SK-N-SH treated with all-trans-retinoic acid at 6 μM for 48 hours (cell line): ENCODE data around the gene PBRM1.

Experiments used
- ATAC-seq: fragments of 200-7000 bp; cut with Tn5 transposase; 3 replicates; pipeline ENCODE4 v1.9.1; 2020; ENCODE audit warnings: mild to moderate bottlenecking, moderate library complexity
- ARNTL ChIP-seq: fragments of 450-650 bp; formaldehyde crosslinking; IDR thresholded peaks from 2 replicates; pipeline ENCODE4 v1.5.0; 2020; ENCODE audit warnings: low read depth, mild to moderate bottlenecking, moderate library complexity, borderline replicate concordance
- CSDC2 ChIP-seq: fragments of 250-450 bp; sonication (Bioruptor Pico); IDR thresholded peaks from 2 replicates; pipeline ENCODE4 v1.5.0; 2020; ENCODE audit warnings: mild to moderate bottlenecking, moderate library complexity
- ESRRG ChIP-seq: fragments of 250-450 bp; sonication (Bioruptor Pico); IDR thresholded peaks from 2 replicates; pipeline ENCODE4 v1.6.1; 2021; ENCODE audit warnings: mild to moderate bottlenecking
- GLIS3 ChIP-seq: fragments of 250-450 bp; sonication (Bioruptor Pico); IDR thresholded peaks from 2 replicates; pipeline ENCODE4 v1.5.0; 2020; ENCODE audit warnings: mild to moderate bottlenecking, moderate library complexity
- ISL1 ChIP-seq: fragments of 250-450 bp; sonication (Bioruptor Pico); IDR thresholded peaks from 2 replicates; pipeline ENCODE4 v2.1.2; 2022; ENCODE audit warnings: mild to moderate bottlenecking, moderate library complexity
- OSR1 ChIP-seq: fragments of 250-450 bp; sonication (Bioruptor Pico); IDR thresholded peaks from 2 replicates; pipeline ENCODE4 v1.8.0; 2022; ENCODE audit warnings: moderate library complexity, mild to moderate bottlenecking, inconsistent platforms
- PPARA ChIP-seq: fragments of 250-450 bp; sonication (Bioruptor Pico); IDR thresholded peaks from 2 replicates; pipeline ENCODE4 v1.5.0; 2020; ENCODE audit warnings: mild to moderate bottlenecking, borderline replicate concordance
- TOX ChIP-seq: fragments of 250-450 bp; sonication (Bioruptor Pico); IDR thresholded peaks from 2 replicates; pipeline ENCODE4 v1.8.0; 2021; ENCODE audit warnings: mild to moderate bottlenecking, moderate library complexity, borderline replicate concordance
- ZC3H10 ChIP-seq: fragments of 250-450 bp; sonication (Bioruptor Pico); IDR thresholded peaks from 2 replicates; pipeline ENCODE4 v1.5.1; 2021; ENCODE audit warnings: mild to moderate bottlenecking, moderate library complexity
- ZFP3 ChIP-seq: fragments of 250-450 bp; sonication (Bioruptor Pico); IDR thresholded peaks from 2 replicates; pipeline ENCODE4 v1.5.0; 2020; ENCODE audit warnings: mild to moderate bottlenecking, moderate library complexity
- ZFP30 ChIP-seq: fragments of 450-650 bp; formaldehyde crosslinking; IDR thresholded peaks from 2 replicates; pipeline ENCODE4 v1.5.0; 2022; ENCODE audit warnings: mild to moderate bottlenecking, moderate library complexity
- ZNF565 ChIP-seq: fragments of 450-650 bp; formaldehyde crosslinking; conservative IDR thresholded peaks from 2 replicates; pipeline ENCODE4 v1.5.0; 2020; ENCODE audit warnings: low read depth, mild to moderate bottlenecking, moderate library complexity
- ZNF8 ChIP-seq: fragments of 450-650 bp; formaldehyde crosslinking; IDR thresholded peaks from 2 replicates; pipeline ENCODE4 v1.5.0; 2020; ENCODE audit warnings: mild to moderate bottlenecking, moderate library complexity
- TF ChIP-seq, protein P1 (sequence below): fragments of 250-450 bp; sonication (Bioruptor Pico); IDR thresholded peaks from 2 replicates; pipeline ENCODE4 v1.5.1; 2021; ENCODE audit warnings: mild to moderate bottlenecking, moderate library complexity
- TF ChIP-seq, protein P2 (sequence below): fragments of 250-450 bp; sonication (Bioruptor Pico); IDR thresholded peaks from 2 replicates; pipeline ENCODE4 v1.5.0; 2020; ENCODE audit warnings: mild to moderate bottlenecking, moderate library complexity
- TF ChIP-seq, protein P3 (sequence below): fragments of 250-450 bp; sonication (Bioruptor Pico); IDR thresholded peaks from 2 replicates; pipeline ENCODE4 v1.8.0; 2020; ENCODE audit warnings: mild to moderate bottlenecking, moderate library complexity, borderline replicate concordance
- TF ChIP-seq, protein P4 (sequence below): fragments of 250-450 bp; sonication (Bioruptor Pico); IDR thresholded peaks from 2 replicates; pipeline ENCODE4 v1.8.0; 2021; ENCODE audit warnings: low read depth, mild to moderate bottlenecking, moderate library complexity, borderline replicate concordance
- TF ChIP-seq, protein P5 (sequence below): fragments of 250-450 bp; sonication (Bioruptor Pico); IDR thresholded peaks from 2 replicates; pipeline ENCODE4 v1.5.1; 2020; ENCODE audit warnings: low read depth, mild to moderate bottlenecking, moderate library complexity

Gene PBRM1

DNA sequence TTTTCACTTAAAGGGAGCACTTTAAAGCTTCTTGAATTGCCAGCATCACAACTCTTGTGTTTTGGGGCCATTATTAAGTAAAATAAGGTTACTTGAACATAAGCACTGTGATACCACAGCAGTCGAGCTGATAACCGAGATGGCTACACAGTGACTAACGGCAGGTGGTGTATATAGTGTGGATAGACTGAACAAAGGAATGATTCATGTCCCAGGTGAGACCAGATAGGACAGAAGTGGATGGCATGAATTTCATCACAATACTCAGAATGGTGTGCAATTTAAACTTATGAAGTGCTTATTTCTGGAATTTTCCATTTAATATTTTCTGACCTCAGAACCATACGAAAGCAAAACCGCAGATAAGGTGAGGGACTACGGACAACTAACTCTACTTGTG lies 40.2 kb downstream of the PBRM1 start:
- no peak for ATAC-seq
- no peak for TF ChIP-seq CSDC2 (CRISPR knock-in tag)
- no peak for TF ChIP-seq ZFP3 (CRISPR knock-in tag)
- TF ChIP-seq, protein P1, sequence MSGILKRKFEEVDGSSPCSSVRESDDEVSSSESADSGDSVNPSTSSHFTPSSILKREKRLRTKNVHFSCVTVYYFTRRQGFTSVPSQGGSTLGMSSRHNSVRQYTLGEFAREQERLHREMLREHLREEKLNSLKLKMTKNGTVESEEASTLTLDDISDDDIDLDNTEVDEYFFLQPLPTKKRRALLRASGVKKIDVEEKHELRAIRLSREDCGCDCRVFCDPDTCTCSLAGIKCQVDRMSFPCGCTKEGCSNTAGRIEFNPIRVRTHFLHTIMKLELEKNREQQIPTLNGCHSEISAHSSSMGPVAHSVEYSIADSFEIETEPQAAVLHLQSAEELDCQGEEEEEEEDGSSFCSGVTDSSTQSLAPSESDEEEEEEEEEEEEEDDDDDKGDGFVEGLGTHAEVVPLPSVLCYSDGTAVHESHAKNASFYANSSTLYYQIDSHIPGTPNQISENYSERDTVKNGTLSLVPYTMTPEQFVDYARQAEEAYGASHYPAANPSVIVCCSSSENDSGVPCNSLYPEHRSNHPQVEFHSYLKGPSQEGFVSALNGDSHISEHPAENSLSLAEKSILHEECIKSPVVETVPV (CRISPR knock-in tag), result no peak
- no peak for TF ChIP-seq ESRRG
- TF ChIP-seq, protein P2, sequence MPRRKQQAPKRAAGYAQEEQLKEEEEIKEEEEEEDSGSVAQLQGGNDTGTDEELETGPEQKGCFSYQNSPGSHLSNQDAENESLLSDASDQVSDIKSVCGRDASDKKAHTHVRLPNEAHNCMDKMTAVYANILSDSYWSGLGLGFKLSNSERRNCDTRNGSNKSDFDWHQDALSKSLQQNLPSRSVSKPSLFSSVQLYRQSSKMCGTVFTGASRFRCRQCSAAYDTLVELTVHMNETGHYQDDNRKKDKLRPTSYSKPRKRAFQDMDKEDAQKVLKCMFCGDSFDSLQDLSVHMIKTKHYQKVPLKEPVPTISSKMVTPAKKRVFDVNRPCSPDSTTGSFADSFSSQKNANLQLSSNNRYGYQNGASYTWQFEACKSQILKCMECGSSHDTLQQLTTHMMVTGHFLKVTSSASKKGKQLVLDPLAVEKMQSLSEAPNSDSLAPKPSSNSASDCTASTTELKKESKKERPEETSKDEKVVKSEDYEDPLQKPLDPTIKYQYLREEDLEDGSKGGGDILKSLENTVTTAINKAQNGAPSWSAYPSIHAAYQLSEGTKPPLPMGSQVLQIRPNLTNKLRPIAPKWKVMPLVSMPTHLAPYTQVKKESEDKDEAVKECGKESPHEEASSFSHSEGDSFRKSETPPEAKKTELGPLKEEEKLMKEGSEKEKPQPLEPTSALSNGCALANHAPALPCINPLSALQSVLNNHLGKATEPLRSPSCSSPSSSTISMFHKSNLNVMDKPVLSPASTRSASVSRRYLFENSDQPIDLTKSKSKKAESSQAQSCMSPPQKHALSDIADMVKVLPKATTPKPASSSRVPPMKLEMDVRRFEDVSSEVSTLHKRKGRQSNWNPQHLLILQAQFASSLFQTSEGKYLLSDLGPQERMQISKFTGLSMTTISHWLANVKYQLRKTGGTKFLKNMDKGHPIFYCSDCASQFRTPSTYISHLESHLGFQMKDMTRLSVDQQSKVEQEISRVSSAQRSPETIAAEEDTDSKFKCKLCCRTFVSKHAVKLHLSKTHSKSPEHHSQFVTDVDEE (CRISPR knock-in tag), result no peak
- no peak for TF ChIP-seq ZNF8 (CRISPR knock-in tag)
- TF ChIP-seq, protein P3, sequence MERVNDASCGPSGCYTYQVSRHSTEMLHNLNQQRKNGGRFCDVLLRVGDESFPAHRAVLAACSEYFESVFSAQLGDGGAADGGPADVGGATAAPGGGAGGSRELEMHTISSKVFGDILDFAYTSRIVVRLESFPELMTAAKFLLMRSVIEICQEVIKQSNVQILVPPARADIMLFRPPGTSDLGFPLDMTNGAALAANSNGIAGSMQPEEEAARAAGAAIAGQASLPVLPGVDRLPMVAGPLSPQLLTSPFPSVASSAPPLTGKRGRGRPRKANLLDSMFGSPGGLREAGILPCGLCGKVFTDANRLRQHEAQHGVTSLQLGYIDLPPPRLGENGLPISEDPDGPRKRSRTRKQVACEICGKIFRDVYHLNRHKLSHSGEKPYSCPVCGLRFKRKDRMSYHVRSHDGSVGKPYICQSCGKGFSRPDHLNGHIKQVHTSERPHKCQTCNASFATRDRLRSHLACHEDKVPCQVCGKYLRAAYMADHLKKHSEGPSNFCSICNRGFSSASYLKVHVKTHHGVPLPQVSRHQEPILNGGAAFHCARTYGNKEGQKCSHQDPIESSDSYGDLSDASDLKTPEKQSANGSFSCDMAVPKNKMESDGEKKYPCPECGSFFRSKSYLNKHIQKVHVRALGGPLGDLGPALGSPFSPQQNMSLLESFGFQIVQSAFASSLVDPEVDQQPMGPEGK, result no peak

DNA sequence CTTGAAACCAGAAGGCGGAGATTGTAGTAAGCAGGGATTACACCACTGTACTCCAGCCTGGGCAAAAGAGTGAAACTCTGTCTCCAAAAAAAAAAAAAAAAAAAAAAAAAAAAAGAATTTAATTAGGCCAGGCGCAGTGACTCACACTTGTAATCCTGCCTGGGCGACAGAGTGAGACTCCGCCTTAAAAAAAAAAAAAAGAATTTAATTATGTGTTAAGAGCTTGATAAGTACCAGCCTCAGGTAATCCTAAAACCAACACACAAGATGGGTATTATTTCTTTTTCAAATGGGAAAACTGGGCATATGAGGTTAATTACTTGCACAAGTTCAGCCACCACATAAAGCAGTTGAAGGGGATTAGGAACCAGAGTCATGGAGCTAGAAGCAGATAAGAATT lies 49.0 kb downstream of the PBRM1 start:
- TF ChIP-seq, protein P3, result no peak
- TF ChIP-seq ZFP3 (CRISPR knock-in tag) (no peak), CSDC2 (CRISPR knock-in tag) (no peak), OSR1 (CRISPR knock-in tag) (no peak), GLIS3 (CRISPR knock-in tag) (no peak), ISL1 (CRISPR knock-in tag) (no peak), PPARA (no peak), ARNTL (no peak), TOX (CRISPR knock-in tag) (no peak), ZC3H10 (no peak), ZFP30 (CRISPR knock-in tag) (no peak), ZNF565 (CRISPR knock-in tag) (no peak)
- TF ChIP-seq, protein P4, sequence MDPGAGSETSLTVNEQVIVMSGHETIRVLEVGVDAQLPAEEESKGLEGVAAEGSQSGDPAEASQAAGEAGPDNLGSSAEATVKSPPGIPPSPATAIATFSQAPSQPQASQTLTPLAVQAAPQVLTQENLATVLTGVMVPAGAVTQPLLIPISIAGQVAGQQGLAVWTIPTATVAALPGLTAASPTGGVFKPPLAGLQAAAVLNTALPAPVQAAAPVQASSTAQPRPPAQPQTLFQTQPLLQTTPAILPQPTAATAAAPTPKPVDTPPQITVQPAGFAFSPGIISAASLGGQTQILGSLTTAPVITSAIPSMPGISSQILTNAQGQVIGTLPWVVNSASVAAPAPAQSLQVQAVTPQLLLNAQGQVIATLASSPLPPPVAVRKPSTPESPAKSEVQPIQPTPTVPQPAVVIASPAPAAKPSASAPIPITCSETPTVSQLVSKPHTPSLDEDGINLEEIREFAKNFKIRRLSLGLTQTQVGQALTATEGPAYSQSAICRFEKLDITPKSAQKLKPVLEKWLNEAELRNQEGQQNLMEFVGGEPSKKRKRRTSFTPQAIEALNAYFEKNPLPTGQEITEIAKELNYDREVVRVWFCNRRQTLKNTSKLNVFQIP, result no peak
- TF ChIP-seq, protein P2 (CRISPR knock-in tag), result no peak
- TF ChIP-seq, protein P1 (CRISPR knock-in tag), result no peak
- TF ChIP-seq, protein P5, sequence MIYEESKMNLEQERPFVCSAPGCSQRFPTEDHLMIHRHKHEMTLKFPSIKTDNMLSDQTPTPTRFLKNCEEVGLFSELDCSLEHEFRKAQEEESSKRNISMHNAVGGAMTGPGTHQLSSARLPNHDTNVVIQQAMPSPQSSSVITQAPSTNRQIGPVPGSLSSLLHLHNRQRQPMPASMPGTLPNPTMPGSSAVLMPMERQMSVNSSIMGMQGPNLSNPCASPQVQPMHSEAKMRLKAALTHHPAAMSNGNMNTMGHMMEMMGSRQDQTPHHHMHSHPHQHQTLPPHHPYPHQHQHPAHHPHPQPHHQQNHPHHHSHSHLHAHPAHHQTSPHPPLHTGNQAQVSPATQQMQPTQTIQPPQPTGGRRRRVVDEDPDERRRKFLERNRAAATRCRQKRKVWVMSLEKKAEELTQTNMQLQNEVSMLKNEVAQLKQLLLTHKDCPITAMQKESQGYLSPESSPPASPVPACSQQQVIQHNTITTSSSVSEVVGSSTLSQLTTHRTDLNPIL, result no peak
- TF ChIP-seq, all 23 proteins: peak for 0
- peak; percentile 61 for ATAC-seq
